CD4-positive, alpha-beta T cell treated with Interleukin-1 beta for 1 hour (primary cell): ENCODE results near the gene ZNF429.
"Not testable (repeated sequence)": the region's sequence is repeated elsewhere in the genome, so short reads cannot be mapped to it uniquely, and the experiment has no call there.

Source experiments
- DNase-seq, 2 donors: peaks; one replicate each; pipeline ENCODE4 v3.0.0-alpha.2; 2020 to 2022

ZNF429 gene

GRCh38 chr19:21505459-21506451, at the start of gene ZNF429:
Gene ZNF429 (plus strand): TSS chr19:21505602. CDS start chr19:21505772, 170 bp downstream.
- peak; percentile 93 to 94 for DNase-seq

GRCh38 chr19:21460686-21461085, 44.7 kb upstream of the ZNF429 start:
- no peak for DNase-seq

- DNase-seq: no peak
Measured at GRCh38 chr19:21462540-21462939, 42.9 kb upstream of the ZNF429 start.

GRCh38 chr19:21463449-21464105, 41.8 kb upstream of the ZNF429 start:
- DNase-seq: peak; percentile 31 to 38

- no peak for DNase-seq
Measured at GRCh38 chr19:21466627-21467026, 38.8 kb upstream of the ZNF429 start.

- DNase-seq: no peak
Measured at GRCh38 chr19:21468791-21469190, 36.6 kb upstream of the ZNF429 start.

- no peak for DNase-seq
Measured at GRCh38 chr19:21472507-21472906, 32.9 kb upstream of the ZNF429 start.

GRCh38 chr19:21474671-21475181, 30.7 kb upstream of the ZNF429 start:
- peak; percentile 68 to 77 for DNase-seq

- DNase-seq: not testable (repeated sequence)
Measured at GRCh38 chr19:21482361-21482760, 23.0 kb upstream of the ZNF429 start.

GRCh38 chr19:21482863-21483276, 22.5 kb upstream of the ZNF429 start:
- peak; percentile 58 to 77 for DNase-seq

GRCh38 chr19:21483589-21484170, 21.7 kb upstream of the ZNF429 start:
- peak; percentile 20 to 72 for DNase-seq

GRCh38 chr19:21484631-21485030, 20.8 kb upstream of the ZNF429 start:
- DNase-seq: no peak

- no peak for DNase-seq
Measured at GRCh38 chr19:21485926-21486325, 19.5 kb upstream of the ZNF429 start.

- no peak for DNase-seq
Measured at GRCh38 chr19:21487969-21488368, 17.4 kb upstream of the ZNF429 start.

- DNase-seq: no peak
Measured at GRCh38 chr19:21491146-21491545, 14.3 kb upstream of the ZNF429 start.

- no peak for DNase-seq
Measured at GRCh38 chr19:21492947-21493906, 12.2 kb upstream of the ZNF429 start.

- no peak for DNase-seq
Measured at GRCh38 chr19:21496876-21497275, 8.5 kb upstream of the ZNF429 start.

- no peak for DNase-seq
Measured at GRCh38 chr19:21498651-21499050, 6.8 kb upstream of the ZNF429 start.

- DNase-seq: no peak
Measured at GRCh38 chr19:21508198-21508597, 2.8 kb downstream of the ZNF429 start.

GRCh38 chr19:21511058-21511457, 5.7 kb downstream of the ZNF429 start:
- DNase-seq: not testable (repeated sequence)

GRCh38 chr19:21512609-21513008, 7.2 kb downstream of the ZNF429 start:
- DNase-seq: not testable (repeated sequence)

- DNase-seq: no peak
Measured at GRCh38 chr19:21513651-21514050, 8.2 kb downstream of the ZNF429 start.
